H1 (cell line): ENCODE results near the gene DRAXIN. TPM values are rescaled to one million over a fixed set of nuclear protein-coding genes. Genes with fewer than 3 reads are reported as not detected.

Experiments
- ATF3 ChIP-seq: IDR thresholded peaks from 2 replicates; pipeline ENCODE4 v1.6.1; 2011; ENCODE audit warnings: low read depth, mild to moderate bottlenecking, low read length; ENCODE audit not compliant: insufficient read depth
- BRCA1 ChIP-seq: IDR thresholded peaks from 2 replicates; pipeline ENCODE4 v1.6.1; 2012; ENCODE audit warnings: low read depth, low read length, improper control_type of control experiment
- CBX5 ChIP-seq: fragments of 300-800, 300-1000 bp; sonication (generic); IDR thresholded peaks from 2 replicates; pipeline ENCODE4 v1.7.1; 2016; ENCODE audit warnings: antibody characterized with exemption, low read length, low read depth
- GABPA ChIP-seq: IDR thresholded peaks from 2 replicates; pipeline ENCODE4 v1.6.1; 2011; ENCODE audit warnings: mild to moderate bottlenecking, low read length, moderate library complexity, borderline replicate concordance; ENCODE audit not compliant: insufficient read depth
- KDM1A ChIP-seq: fragments of 200-600, 300-600 bp; sonication (generic); IDR thresholded peaks from 2 replicates; pipeline ENCODE4 v1.7.1; 2016; ENCODE audit warnings: mild to moderate bottlenecking, low read length, borderline replicate concordance
- MAFK ChIP-seq: IDR thresholded peaks from 2 replicates; pipeline ENCODE4 v1.6.1; 2012; ENCODE audit warnings: low read depth, mild to moderate bottlenecking, improper control_type of control experiment, low read length
- NANOG ChIP-seq: IDR thresholded peaks from 2 replicates; pipeline ENCODE4 v1.6.1; 2011; ENCODE audit warnings: low read length, low read depth, mild to moderate bottlenecking, inconsistent platforms; ENCODE audit not compliant: insufficient read depth, poor library complexity, severe bottlenecking
- PHF8 ChIP-seq: fragments of 200-600 bp; sonication (generic); conservative IDR thresholded peaks from 2 replicates; pipeline ENCODE4 v1.7.1; 2012; ENCODE audit warnings: low read depth, mild to moderate bottlenecking, inconsistent platforms, low read length, moderate library complexity
- POU5F1 ChIP-seq: IDR thresholded peaks from 2 replicates; pipeline ENCODE4 v1.6.1; 2011; ENCODE audit warnings: low read depth, mild to moderate bottlenecking, low read length, moderate library complexity
- RXRA ChIP-seq: IDR thresholded peaks from 2 replicates; pipeline ENCODE4 v1.6.1; 2011; ENCODE audit warnings: low read depth, mild to moderate bottlenecking, low read length, moderate library complexity; ENCODE audit not compliant: insufficient read depth
- TCF12 ChIP-seq: IDR thresholded peaks from 2 replicates; pipeline ENCODE4 v1.6.1; 2011; ENCODE audit warnings: low read depth, mild to moderate bottlenecking, low read length
- polyA plus RNA-seq, 7 experiments: library from polyadenylated mRNA; depleted of rRNA in 3 of 7; stranded (reverse) in 5 of 7; unstranded in 2 of 7; fragments of >200 nt in 5 of 7; fragments of 200-250 nt in 2 of 7; gene quantifications; 1 replicate in 5 of 7; 2 replicates in 1 of 7; 4 replicates in 1 of 7; pipeline versions ENCODE4 v1.2.1 to v1.2.3, GENCODE V29; 2011 to 2013; ENCODE audit warnings: missing spikeins in 2 of 7, mixed read lengths in 2 of 7
- total RNA-seq: library from RNA; stranded (reverse); fragmentation: NEBNext Ultra II Directional; extraction: Animal tissue kit (Norgen Biotek cat#: 25700); gene quantifications from 2 replicates; pipeline ENCODE4 v1.2.1, GENCODE V29; 2021

The DRAXIN gene
- total and polyA plus RNA-seq, 2 of the 8 experiments (the other 6 are each of a cell fraction or from before 2014, with no cell fraction given) = 4.6 to 17.6 TPM

- TF ChIP-seq RXRA = no peak
- TF ChIP-seq NANOG = no peak
- no peak for TF ChIP-seq CBX5
- TF ChIP-seq KDM1A = no peak
- no peak for TF ChIP-seq POU5F1
- TF ChIP-seq ATF3 = no peak
- TF ChIP-seq GABPA = no peak
- no peak for TF ChIP-seq TCF12
- no peak for TF ChIP-seq BRCA1
- no peak for TF ChIP-seq PHF8
- TF ChIP-seq MAFK = no peak
These were observed 20.3 kb upstream of the DRAXIN start (continued) for GRCh38 chr1:11671205-11671543.
